ENCODE measurements around the gene MRS2. TPM values are rescaled to one million over a fixed set of nuclear protein-coding genes. Genes with fewer than 3 reads are reported as not detected.

Gene MRS2
- 10 to 100 TPM; 23.0 to 41.6 (median 30.6) TPM for total RNA-seq

GRCh38 chr6:24402697-24403500 lies at the start of gene MRS2:
Gene MRS2, plus strand, starts transcription at chr6:24402936. Its CDS starts 111 bp downstream, at chr6:24403047.
- Histone ChIP-seq H3K4me3 (peak within 1 kb of the TSS; percentile 61 to 65), H3K27ac (peak within 1 kb of the TSS; percentile 12 to 89 (median 84)), H3K36me3 (peaks cover 3 to 30% of the 10 kb centered on the region in 2 donors), H3K4me1 (peaks cover 0 to 31% (median 3%) of the 10 kb centered on the region in 3 donors), H3K9me3 (no peaks in the 10 kb centered on the region), H3K27me3 (peaks cover 19% of the 10 kb centered on the region)
- ATAC-seq, result peak; percentile 93
- TF ChIP-seq POLR2AphosphoS5 (IDR thresholded peaks at IDR 0.05) (no peak), EP300 (IDR thresholded peaks at IDR 0.05) (no peak), POLR2A (IDR thresholded peaks at IDR 0.05) (peak; percentile 31 to 45)
- TF ChIP-seq, protein P1, sequence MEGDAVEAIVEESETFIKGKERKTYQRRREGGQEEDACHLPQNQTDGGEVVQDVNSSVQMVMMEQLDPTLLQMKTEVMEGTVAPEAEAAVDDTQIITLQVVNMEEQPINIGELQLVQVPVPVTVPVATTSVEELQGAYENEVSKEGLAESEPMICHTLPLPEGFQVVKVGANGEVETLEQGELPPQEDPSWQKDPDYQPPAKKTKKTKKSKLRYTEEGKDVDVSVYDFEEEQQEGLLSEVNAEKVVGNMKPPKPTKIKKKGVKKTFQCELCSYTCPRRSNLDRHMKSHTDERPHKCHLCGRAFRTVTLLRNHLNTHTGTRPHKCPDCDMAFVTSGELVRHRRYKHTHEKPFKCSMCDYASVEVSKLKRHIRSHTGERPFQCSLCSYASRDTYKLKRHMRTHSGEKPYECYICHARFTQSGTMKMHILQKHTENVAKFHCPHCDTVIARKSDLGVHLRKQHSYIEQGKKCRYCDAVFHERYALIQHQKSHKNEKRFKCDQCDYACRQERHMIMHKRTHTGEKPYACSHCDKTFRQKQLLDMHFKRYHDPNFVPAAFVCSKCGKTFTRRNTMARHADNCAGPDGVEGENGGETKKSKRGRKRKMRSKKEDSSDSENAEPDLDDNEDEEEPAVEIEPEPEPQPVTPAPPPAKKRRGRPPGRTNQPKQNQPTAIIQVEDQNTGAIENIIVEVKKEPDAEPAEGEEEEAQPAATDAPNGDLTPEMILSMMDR (IDR thresholded peaks at IDR 0.05), result no peak
- WGBS, 2 donors (ENCODE audit: low coverage in 1 of 2), result 2% methylated on average over 9 of the region's 63 CpGs; no CpG with 5 or more reads in 1 of the 2 donors

DNA sequence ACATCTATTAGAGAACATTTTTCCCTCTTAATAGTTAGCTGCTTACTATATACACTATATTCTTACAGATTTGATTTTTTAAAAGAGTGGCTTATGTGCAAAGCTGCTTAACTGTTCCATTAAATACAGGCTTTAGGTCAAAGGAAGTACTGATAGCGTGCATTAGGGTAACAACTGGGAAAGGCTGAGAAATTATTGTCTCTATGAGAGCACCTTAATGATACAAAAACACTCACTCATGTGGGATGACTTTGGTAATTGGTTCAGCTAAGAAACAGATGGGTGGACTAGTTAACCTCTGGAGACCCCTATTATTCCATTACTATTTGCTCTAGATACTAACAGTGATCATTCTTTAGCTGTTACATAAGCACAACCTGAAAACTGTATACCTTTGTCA lies 48.9 kb upstream of the MRS2 start:
- H3K27me3 ChIP-seq, result no peaks in the 10 kb centered on the region
- 75% methylated on average over 1 of the region's 1 CpG for WGBS, 2 donors (ENCODE audit: low coverage in 1 of 2)
- H3K9me3 ChIP-seq, result no peaks in the 10 kb centered on the region
- H3K36me3 ChIP-seq, result no peaks in the 10 kb centered on the region
- H3K4me1 ChIP-seq, result peaks cover 0 to 16% (median 0%) of the 10 kb centered on the region in 3 donors
- H3K4me3 ChIP-seq, result no peak overlapping the region
- TF ChIP-seq EP300 (IDR thresholded peaks at IDR 0.05) (no peak), POLR2A (IDR thresholded peaks at IDR 0.05) (no peak), POLR2AphosphoS5 (IDR thresholded peaks at IDR 0.05) (no peak)
- TF ChIP-seq, protein P1 (IDR thresholded peaks at IDR 0.05), result no peak
- no peak overlapping the region for H3K27ac ChIP-seq
- ATAC-seq, result no peak

GRCh38 chr6:24355393-24355792 lies 47.3 kb upstream of the MRS2 start:
- TF ChIP-seq EP300 (IDR thresholded peaks at IDR 0.05) (no peak), POLR2AphosphoS5 (IDR thresholded peaks at IDR 0.05) (no peak), POLR2A (IDR thresholded peaks at IDR 0.05) (no peak)
- TF ChIP-seq, protein P1 (IDR thresholded peaks at IDR 0.05), result no peak
- H3K27ac ChIP-seq, result no peak overlapping the region
- WGBS, 2 donors (ENCODE audit: low coverage in 1 of 2), result 52 to 57% methylated on average over 3 to 4 of the region's 4 CpGs

DNA sequence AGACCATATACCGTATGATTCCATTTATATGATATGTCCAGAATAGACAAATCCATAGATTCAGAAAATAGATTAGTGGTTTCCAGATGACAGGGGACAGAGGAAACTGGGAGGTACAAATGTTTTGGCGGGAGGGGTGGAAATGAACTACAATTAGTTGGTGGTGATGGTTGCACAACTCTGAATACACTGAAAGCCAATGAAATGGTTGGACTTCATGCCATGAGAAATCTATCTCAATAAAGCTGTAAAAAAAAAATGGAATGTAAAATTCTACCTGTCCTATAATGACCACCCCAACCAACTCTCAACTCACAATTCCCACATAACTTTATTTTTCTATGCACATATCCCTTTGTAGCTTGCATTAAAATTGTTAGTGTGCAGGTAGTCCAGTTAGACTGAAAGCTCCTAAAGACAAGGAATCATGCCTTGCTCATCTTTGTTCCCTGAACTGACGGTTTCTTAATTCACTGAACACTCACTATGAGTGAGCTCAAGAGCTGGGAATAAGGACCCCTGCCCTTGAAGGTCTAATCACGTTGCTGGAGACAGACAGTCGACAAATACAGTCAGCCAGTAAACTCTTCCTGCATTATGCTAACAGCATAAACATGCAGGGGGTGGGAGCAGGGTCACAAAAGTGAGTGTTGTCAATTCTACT lies 46.3 kb upstream of the MRS2 start:
- WGBS, 2 donors (ENCODE audit: low coverage in 1 of 2), result 63 to 66% methylated on average over 4 to 5 of the region's 5 CpGs
- ATAC-seq, result no peak
- H3K4me3 ChIP-seq, result no peak overlapping the region
- H3K27me3 ChIP-seq, result no peaks in the 10 kb centered on the region
- TF ChIP-seq POLR2A (IDR thresholded peaks at IDR 0.05) (no peak), POLR2AphosphoS5 (IDR thresholded peaks at IDR 0.05) (no peak), EP300 (IDR thresholded peaks at IDR 0.05) (no peak)
- TF ChIP-seq, protein P1 (IDR thresholded peaks at IDR 0.05), result no peak
- H3K4me1 ChIP-seq, result peaks cover 0 to 28% (median 5%) of the 10 kb centered on the region in 3 donors
- no peaks in the 10 kb centered on the region for H3K9me3 ChIP-seq
- H3K27ac ChIP-seq, result no peak overlapping the region
- no peaks in the 10 kb centered on the region for H3K36me3 ChIP-seq

More at GRCh38 chr6:24355393-24355792, 47.3 kb upstream of the MRS2 start:
- peaks cover 0 to 25% (median 4%) of the 10 kb centered on the region in 3 donors for H3K4me1 ChIP-seq
- no peaks in the 10 kb centered on the region for H3K27me3 ChIP-seq
- no peak overlapping the region for H3K4me3 ChIP-seq
- no peak for ATAC-seq
- H3K9me3 ChIP-seq, result no peaks in the 10 kb centered on the region
- H3K36me3 ChIP-seq, result no peaks in the 10 kb centered on the region
